ENCODE measurements around the gene EPYC.

- TF ChIP-seq REST (IDR thresholded peaks at IDR 0.05; ENCODE audit: insufficient read depth in 1 of 2, low read depth in 2 of 2, low read length in 2 of 2) (no peak), POLR2AphosphoS5 (IDR thresholded peaks at IDR 0.05; ENCODE audit: low read depth, low read length) (no peak), TAF1 (IDR thresholded peaks at IDR 0.05; ENCODE audit: borderline replicate concordance, insufficient read depth, low read length) (no peak), FOXP2 (optimal IDR thresholded peaks at IDR 0.05; ENCODE audit: borderline replicate concordance, extremely low read depth, extremely low read length, insufficient read depth) (no peak)
Observed at GRCh38 chr12:90954428-90954827, 50.3 kb downstream of the EPYC start.

Data from PFSK-1 (cell line).